Activated CD8-positive, alpha-beta T cell treated with anti-CD3 and anti-CD28 coated beads for 36 hours (primary cell): Measurements from ENCODE around the gene PTAR1. TPM values are rescaled to one million over a fixed set of nuclear protein-coding genes. Genes with fewer than 3 reads are reported as not detected.

ENCODE experiments used
- ATAC-seq: fragments of 200-7000 bp; cut with Tn5 transposase; one replicate; pipeline ENCODE4 v1.10.0; 2021; ENCODE audit warnings: mild to moderate bottlenecking, moderate library complexity
- CTCF ChIA-PET: fragments of 350-600 bp; sonication (Branson Sonifier 250); formaldehyde crosslinking; loops from one replicate; lab custom pipeline; 2021; ENCODE audit warnings: antibody characterized with exemption; lab: Charles Lee
- POLR2A ChIA-PET: fragments of 350-600 bp; sonication (Branson Sonifier 250); formaldehyde crosslinking; loops from one replicate; lab custom pipeline; 2021; ENCODE audit warnings: antibody characterized with exemption; lab: Charles Lee
- DNase-seq: peaks from one replicate; pipeline ENCODE4 v3.0.0-alpha.2; 2020
- H3K27ac Mint-ChIP-seq: one replicate; pipeline ENCODE4 v1.8.0; 2021; ENCODE audit warnings: mild to moderate bottlenecking, mixed read lengths
- H3K27me3 Mint-ChIP-seq: one replicate; pipeline ENCODE4 v1.8.0; 2021; ENCODE audit warnings: mixed read lengths
- H3K36me3 Mint-ChIP-seq: one replicate; pipeline ENCODE4 v1.8.0; 2021; ENCODE audit warnings: low read depth, mixed read lengths
- H3K4me1 Mint-ChIP-seq: one replicate; pipeline ENCODE4 v1.8.0; 2021; ENCODE audit warnings: low read depth, mixed read lengths
- H3K4me3 Mint-ChIP-seq: one replicate; pipeline ENCODE4 v1.8.0; 2021; ENCODE audit warnings: mild to moderate bottlenecking, moderate library complexity, mixed read lengths
- H3K9me3 Mint-ChIP-seq: one replicate; pipeline ENCODE4 v1.8.0; 2021; ENCODE audit warnings: mixed read lengths
- intact Hi-C: fragments of 100-400 bp; cut with micrococcal nuclease; formaldehyde crosslinking; loops from one replicate; pipeline ENCODE4 v1.10.0; 2022
- total RNA-seq, 2 experiments: library from RNA; stranded (reverse); gene quantifications; one replicate each; pipeline ENCODE4 v1.2.3, GENCODE V29; 2021
- TF ChIP-seq, protein P1 (sequence below): fragments of 200-600 bp; IDR thresholded peaks from one replicate; pipeline ENCODE4 v1.8.0; 2022; ENCODE audit warnings: antibody characterized with exemption, mild to moderate bottlenecking

Gene PTAR1, protein sequence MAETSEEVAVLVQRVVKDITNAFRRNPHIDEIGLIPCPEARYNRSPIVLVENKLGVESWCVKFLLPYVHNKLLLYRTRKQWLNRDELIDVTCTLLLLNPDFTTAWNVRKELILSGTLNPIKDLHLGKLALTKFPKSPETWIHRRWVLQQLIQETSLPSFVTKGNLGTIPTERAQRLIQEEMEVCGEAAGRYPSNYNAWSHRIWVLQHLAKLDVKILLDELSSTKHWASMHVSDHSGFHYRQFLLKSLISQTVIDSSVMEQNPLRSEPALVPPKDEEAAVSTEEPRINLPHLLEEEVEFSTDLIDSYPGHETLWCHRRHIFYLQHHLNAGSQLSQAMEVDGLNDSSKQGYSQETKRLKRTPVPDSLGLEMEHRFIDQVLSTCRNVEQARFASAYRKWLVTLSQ
- 10 to 100 TPM; 38.2 to 42.7 TPM for total RNA-seq

DNA sequence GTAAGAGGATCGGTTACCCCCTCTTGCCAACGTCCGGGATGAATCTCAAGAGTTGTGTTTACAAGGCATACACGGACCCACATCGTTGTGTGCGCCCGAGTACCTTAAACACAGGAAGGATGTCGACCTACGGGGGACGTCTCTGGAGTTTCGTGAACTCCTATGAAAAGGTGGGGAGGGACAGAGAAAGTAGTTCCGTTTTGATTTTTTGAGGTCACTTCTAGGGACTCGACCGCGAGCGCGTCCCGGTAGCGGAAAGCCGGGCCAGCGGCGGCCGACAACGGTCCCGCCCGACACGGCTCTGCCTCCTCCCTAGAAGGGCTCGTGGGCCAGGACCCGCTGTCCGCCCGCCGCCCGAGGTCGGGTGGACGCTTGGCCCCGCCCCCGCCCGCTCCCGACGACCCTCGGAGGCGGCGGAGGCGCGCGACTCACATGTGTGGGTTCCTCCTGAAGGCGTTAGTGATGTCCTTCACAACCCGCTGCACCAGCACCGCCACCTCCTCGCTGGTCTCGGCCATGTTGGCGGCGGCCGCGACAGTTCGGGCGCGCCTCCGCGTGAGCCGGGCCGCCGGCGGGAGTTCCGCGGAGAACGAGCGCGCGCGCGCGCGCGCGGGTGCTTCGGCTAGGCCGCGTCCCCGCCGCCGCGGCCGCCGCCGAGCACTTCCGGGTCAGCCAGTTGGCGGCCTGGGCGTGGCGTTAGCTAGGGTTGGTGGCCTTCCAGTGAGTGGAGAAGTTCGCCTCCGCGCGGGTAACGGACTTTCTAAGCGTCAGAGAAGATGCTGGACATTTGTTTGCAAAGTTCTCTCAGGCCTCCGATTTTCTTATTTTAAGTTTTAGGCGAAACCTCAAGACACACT, at the start of gene PTAR1:
Gene PTAR1, minus strand, starts transcription at position 591 of the 857 bp plus-strand sequence. Its CDS starts 73 bp downstream, at position 518.
- Mint-ChIP-seq H3K4me1 (peaks cover 29% of the 10 kb centered on the region), H3K36me3 (peaks cover 18% of the 10 kb centered on the region), H3K27me3 (no peaks in the 10 kb centered on the region), H3K27ac (peak within 1 kb of the TSS; percentile 94), H3K9me3 (no peaks in the 10 kb centered on the region), H3K4me3 (peak within 1 kb of the TSS; percentile 97)
- peak; percentile 93 for DNase-seq
- ChIA-PET CTCF (interaction anchor here (1.0 to 1.4 kb wide), 3 partner anchors 8 to 162 kb away, joined by 3 to 6 read pairs (median 4); no protein-coding TSS in a partner anchor), POLR2A (interaction anchor here (0.9 to 2.0 kb wide), 4 partner anchors 33 to 499 kb away, joined by 3 to 6 read pairs (median 4); partner anchors contain the start of gene SMC5)
- intact Hi-C loops: loop anchor here (10.0 kb wide), 1 partner anchor 85 kb away; the partner anchor contains the start of gene APBA1
- peak; percentile 91 for ATAC-seq
- TF ChIP-seq, protein P1, sequence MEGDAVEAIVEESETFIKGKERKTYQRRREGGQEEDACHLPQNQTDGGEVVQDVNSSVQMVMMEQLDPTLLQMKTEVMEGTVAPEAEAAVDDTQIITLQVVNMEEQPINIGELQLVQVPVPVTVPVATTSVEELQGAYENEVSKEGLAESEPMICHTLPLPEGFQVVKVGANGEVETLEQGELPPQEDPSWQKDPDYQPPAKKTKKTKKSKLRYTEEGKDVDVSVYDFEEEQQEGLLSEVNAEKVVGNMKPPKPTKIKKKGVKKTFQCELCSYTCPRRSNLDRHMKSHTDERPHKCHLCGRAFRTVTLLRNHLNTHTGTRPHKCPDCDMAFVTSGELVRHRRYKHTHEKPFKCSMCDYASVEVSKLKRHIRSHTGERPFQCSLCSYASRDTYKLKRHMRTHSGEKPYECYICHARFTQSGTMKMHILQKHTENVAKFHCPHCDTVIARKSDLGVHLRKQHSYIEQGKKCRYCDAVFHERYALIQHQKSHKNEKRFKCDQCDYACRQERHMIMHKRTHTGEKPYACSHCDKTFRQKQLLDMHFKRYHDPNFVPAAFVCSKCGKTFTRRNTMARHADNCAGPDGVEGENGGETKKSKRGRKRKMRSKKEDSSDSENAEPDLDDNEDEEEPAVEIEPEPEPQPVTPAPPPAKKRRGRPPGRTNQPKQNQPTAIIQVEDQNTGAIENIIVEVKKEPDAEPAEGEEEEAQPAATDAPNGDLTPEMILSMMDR: no peak

DNA sequence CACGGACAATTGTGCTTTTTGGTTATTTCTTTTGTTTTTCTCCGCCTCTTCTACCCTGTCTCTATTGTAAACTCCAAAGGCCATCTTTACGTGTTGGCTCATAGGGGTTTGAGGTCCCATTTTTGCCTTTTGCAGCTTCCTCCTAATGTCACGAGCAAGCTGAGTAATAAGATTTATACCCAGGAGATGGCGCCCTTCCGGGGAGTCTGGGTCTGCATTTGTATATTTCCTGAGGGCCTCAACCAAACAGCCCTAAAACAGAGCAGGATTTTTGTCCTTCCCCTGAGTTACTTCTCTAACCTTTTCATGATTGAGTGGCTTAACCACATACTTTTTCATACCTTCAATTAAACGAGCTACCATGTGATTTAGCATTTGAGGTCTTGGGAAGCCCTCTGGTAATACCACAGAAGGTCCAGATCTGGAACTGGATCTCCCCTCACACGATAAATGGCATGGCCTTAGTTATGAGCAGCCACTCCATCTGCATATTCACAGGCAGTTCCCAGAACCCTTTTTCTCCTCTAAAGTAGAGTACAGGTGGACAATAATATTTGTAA, 49.6 kb upstream of the PTAR1 start:
- Mint-ChIP-seq H3K4me3 (no peak overlapping the region), H3K9me3 (no peaks in the 10 kb centered on the region), H3K27ac (no peak overlapping the region), H3K4me1 (no peaks in the 10 kb centered on the region), H3K27me3 (no peaks in the 10 kb centered on the region), H3K36me3 (no peaks in the 10 kb centered on the region)
- ATAC-seq (peak; percentile 64), DNase-seq (peak; percentile 58)
- TF ChIP-seq, protein P1: peak; percentile 54
- CTCF ChIA-PET: interaction anchor here (0.6 to 1.6 kb wide), 17 partner anchors 13 to 386 kb away, joined by 3 to 7 read pairs (median 3); partner anchors contain the start of gene APBA1
- POLR2A ChIA-PET: no interaction called here
- intact Hi-C loops: no loop called here

DNA sequence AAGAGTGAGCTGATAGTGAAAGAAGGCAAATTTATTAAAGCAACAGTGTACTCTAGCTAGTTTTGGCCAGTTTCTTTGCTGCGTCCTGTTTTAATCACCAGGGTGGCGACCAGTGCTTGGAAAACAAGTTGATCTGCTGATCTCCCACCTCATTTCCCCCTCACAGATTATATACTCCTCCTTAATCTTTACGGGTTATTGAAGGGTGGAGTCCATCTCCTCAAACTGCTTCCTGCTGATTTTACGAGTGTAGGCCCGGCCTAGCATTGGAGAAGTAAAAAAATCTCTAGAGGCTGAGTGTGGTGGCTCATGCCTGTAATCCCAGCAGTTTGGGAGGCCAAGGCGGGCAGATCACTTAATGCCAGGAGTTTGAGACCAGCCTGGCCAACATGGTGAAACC, 46.8 kb upstream of the PTAR1 start:
- DNase-seq (no peak), ATAC-seq (no peak)
- intact Hi-C loops: no loop called here
- no peak overlapping the region for H3K27ac Mint-ChIP-seq
- TF ChIP-seq, protein P1: no peak
- H3K4me3 Mint-ChIP-seq: no peak overlapping the region
- H3K9me3 Mint-ChIP-seq: no peaks in the 10 kb centered on the region
- no peaks in the 10 kb centered on the region for H3K4me1 Mint-ChIP-seq
- no peaks in the 10 kb centered on the region for H3K36me3 Mint-ChIP-seq
- POLR2A ChIA-PET: no interaction called here
- peaks cover 2% of the 10 kb centered on the region for H3K27me3 Mint-ChIP-seq
- CTCF ChIA-PET: interaction anchor here (0.6 to 1.6 kb wide), 2 partner anchors 60 to 71 kb away, joined by 3 to 5 read pairs; no protein-coding TSS in a partner anchor

DNA sequence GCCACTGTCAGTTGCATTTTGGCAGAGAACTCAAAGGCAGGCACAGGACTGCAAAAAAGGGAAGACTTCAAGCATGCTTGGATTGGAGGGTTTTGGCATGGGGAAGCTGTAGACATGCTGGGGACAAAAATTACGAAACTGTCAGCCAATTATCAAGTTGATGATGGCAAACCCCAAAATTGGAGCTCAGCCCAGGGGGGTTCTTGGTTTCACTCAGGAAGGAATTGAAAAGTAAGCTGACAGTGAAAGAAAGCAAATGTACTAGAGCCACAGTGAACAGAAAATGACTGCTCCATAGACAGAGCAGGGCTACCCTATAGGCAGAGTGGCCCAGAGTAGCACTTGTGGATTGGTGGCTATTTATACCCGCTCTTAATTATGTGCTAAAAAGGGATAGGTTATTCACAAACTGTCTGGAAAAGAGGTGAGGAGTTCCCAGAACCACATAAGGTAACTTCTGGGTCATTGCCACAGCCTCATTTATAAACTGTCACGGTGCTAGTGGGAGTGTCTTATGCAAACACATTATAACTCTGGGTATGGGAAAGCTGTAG, 46.2 kb upstream of the PTAR1 start:
- H3K9me3 Mint-ChIP-seq: no peaks in the 10 kb centered on the region
- H3K4me3 Mint-ChIP-seq: no peak overlapping the region
- H3K27me3 Mint-ChIP-seq: peaks cover 2% of the 10 kb centered on the region
- intact Hi-C loops: no loop called here
- H3K36me3 Mint-ChIP-seq: no peaks in the 10 kb centered on the region
- TF ChIP-seq, protein P1: no peak
- CTCF ChIA-PET: interaction anchor here (0.6 kb wide), 1 partner anchor 60 kb away, joined by 3 read pairs; no protein-coding TSS in a partner anchor
- H3K27ac Mint-ChIP-seq: no peak overlapping the region
- DNase-seq (no peak), ATAC-seq (no peak)
- no peaks in the 10 kb centered on the region for H3K4me1 Mint-ChIP-seq
- POLR2A ChIA-PET: no interaction called here
